Karpas-422 (cell line): ENCODE data around the gene GAS2L1. TPM values are rescaled to one million over a fixed set of nuclear protein-coding genes. Genes with fewer than 3 reads are reported as not detected.

ENCODE experiments used
- small RNA-seq: library from RNA; depleted of rRNA; stranded (forward); fragments of <200 nt; gene quantifications from one replicate; pipeline ENCODE3, GENCODE V24; 2014
- total RNA-seq: library from RNA; depleted of rRNA; stranded (reverse); fragments of >200 nt; shearing (Covaris generic); gene quantifications from 2 replicates; pipeline ENCODE4 v1.2.3, GENCODE V29; 2014; ENCODE audit warnings: low replicate concordance; rRNA removed

Gene GAS2L1
- total RNA-seq, 1 experiment from 2014 or later: not detected

Small RNA genes lying within 50 kb of the gene (small RNA-seq; reads per million reads assigned to genes)
- gene MIR3653: not detected

Other genes starting within 250 kb of the GAS2L1 start
- not detected in 2 replicates for gene C22orf31, start 244.8 kb upstream of the GAS2L1 start, total RNA-seq
- gene KREMEN1, start 233.6 kb upstream of the GAS2L1 start, total RNA-seq: not detected in 2 replicates
- gene EMID1, start 100.8 kb upstream of the GAS2L1 start, total RNA-seq: 0.26 and 0.32 TPM in 2 replicates
- gene RHBDD3, start 38.7 kb upstream of the GAS2L1 start, total RNA-seq: 8.8 and 29.7 TPM in 2 replicates
- gene EWSR1, start 38.4 kb upstream of the GAS2L1 start, total RNA-seq: 281 and 309 TPM in 2 replicates
- 0.76 TPM in 1 of 2 replicates, not detected in the other for gene RASL10A, start 9.0 kb downstream of the GAS2L1 start, total RNA-seq
- 40.3 and 63.9 TPM in 2 replicates for gene AP1B1, start 81.9 kb downstream of the GAS2L1 start, total RNA-seq
- gene RFPL1, start 131.9 kb downstream of the GAS2L1 start, total RNA-seq: not detected in 2 replicates
- not detected in 2 replicates for gene NEFH, start 173.6 kb downstream of the GAS2L1 start, total RNA-seq
- gene THOC5, start 247.1 kb downstream of the GAS2L1 start, total RNA-seq: 48.2 and 54.0 TPM in 2 replicates